HG03575 (cell line): Measurements from ENCODE around the gene TCEANC.
"Not testable (repeated sequence)": the region's sequence is repeated elsewhere in the genome, so short reads cannot be mapped to it uniquely, and the experiment has no call there.

ENCODE experiments used
- ATAC-seq: cut with Tn5 transposase; IDR thresholded peaks from one replicate; pipeline ENCODE4 v1.9.1; 2021; ENCODE audit not compliant: unreplicated experiment, insufficient number of reproducible peaks, low FRiP score; ENCODE audit errors: extremely low read depth

The TCEANC gene, protein sequence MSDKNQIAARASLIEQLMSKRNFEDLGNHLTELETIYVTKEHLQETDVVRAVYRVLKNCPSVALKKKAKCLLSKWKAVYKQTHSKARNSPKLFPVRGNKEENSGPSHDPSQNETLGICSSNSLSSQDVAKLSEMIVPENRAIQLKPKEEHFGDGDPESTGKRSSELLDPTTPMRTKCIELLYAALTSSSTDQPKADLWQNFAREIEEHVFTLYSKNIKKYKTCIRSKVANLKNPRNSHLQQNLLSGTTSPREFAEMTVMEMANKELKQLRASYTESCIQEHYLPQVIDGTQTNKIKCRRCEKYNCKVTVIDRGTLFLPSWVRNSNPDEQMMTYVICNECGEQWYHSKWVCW

DNA sequence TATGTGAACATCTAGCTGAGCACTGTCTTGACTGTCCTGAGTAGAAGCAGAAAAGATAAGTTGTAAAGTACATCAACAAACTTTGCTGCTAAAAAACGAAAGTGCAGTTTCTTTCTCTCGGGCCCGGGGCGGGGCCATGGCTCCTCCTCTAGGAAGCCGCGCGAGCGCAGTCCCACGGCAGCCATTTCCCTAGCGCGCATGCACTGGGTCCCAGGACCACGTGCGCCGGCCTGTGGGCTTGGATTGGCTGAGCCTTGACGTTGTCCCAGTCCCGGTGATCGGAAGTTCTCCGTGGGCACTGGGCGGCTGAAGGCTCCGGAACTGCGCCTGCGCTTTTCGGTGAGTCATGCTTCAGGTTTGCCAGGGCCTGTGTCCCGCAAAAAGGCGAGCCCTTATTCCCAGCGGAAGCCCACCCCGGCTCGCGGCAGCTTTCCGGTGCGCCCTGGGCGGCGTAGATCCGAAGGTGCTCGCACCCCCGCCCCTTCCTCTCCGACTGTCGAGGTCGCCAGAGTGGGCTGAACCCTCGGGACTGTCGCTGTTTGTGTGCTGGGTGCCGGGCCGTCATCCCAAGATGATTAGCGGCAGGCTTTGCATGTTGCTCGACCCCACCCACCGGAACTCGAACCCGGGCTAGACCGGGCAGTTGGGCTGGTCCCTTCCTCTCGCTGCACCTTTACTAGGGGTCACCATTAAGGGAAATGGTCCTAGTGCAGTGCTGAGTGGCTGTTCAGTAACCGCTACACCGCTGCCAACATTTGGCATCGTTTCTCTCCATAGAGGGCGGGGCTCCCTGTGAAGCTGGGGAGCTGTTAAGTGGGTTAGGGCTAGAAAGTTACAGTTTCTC is at the start of gene TCEANC:
TSS of gene TCEANC (plus strand) at position 292 of the 844 bp plus-strand sequence. CDS start 9,368 bp downstream, outside the sequence.
- peak; percentile 77 for ATAC-seq

DNA sequence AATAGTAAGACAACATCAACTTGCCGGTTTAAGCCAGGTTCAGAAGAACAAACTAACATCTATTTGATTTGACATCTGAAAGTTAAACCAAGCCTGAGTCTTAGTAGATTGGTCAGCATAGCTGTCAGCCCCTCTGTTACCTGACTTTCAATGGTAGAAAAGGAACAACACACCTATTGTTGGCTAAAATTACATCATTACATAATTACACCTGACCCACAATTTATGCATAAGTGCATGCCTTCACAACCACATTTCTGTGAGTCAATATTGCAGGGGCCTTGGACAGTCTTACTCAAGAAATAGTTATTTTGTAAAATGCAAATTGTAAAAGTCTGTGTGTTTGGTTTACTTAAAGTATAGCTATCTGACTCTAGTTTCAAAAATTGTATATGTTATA is 47.3 kb upstream of the TCEANC start:
- ATAC-seq, result no peak

DNA sequence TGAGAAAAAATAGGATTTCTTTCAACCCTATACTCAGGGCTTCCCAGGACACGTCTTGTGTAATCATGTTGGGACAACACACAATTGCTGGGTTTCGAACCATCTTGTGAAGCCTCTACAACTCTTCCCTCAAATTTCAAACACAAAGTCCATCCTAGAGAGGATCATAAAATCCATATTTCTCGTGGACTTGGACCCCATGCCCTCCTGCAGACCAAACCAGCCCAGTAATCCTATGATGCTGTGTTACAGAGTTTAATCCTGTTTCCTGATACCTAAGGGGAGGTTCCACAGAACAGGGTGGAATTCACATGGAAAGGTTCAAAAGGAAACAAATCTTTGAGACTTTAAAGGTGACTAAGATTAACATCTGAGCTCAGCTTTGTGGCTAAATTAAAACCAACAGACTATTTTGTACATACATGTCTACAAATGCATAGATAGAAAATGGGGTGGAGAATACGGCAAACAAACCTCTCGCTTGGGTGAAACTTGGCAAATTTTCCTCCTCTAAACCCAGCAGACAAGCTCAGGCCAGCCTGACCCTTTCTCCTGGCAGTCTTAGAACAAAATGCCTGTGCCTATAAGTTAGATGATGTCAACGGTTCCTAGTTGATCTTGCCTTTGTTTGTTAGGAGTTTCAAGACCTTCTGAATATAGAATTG is 45.5 kb upstream of the TCEANC start:
- no peak for ATAC-seq

DNA sequence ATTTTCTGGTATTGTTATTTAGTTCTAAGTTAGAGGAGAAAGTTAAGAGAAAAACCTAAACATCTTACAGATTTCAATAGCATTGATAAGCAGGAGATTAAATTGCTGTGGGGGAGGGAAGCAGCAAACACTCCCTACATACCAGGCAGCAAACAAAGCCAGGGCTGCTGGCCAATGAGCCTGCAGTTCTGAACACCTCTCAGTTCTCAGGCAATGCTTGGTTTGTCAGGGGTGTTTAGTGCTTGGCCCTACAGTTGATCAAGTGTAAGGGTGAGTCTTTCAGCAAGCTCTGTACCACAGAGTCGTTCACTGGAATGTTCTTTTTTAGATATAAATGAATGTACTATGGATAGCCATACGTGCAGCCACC is 45.0 kb upstream of the TCEANC start:
- ATAC-seq, result no peak

DNA sequence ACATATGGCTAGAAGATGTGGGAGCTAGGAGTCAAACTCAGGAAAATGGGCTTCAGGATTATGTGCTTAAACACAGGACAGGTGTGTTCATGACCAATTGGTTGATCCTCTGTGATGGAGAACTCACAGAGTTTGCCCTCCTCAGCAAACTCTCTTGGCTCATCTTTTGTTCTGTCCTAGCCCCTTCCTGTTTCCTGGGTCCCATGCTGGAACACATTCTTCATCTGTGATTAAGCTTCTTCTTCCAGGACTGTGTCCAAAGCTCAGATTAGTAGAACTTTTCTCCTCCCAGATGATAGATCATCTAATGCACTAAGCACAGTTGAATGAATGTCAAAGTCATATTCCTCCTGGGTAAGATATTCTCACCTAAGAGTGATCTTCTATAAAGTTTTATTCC is 38.8 kb upstream of the TCEANC start:
- no peak for ATAC-seq

DNA sequence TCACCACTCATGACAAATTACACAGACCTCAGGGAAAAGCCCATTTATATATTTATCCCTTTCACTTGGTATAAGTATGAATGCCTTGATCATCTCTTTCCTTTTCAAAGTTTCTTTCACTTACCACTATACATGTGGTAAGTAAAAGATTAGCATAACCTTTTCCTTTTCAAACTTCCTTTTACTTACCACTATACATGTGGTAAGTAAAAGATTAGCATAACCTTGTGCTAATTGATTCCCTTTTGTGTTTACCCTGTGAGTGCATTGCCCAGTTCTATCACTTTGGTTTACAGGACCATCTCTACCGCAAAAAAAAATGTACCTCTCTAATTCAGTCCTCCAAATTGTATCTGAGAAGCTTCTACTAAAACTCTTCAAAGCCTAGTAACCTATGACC is 32.7 kb upstream of the TCEANC start:
- no peak for ATAC-seq

DNA sequence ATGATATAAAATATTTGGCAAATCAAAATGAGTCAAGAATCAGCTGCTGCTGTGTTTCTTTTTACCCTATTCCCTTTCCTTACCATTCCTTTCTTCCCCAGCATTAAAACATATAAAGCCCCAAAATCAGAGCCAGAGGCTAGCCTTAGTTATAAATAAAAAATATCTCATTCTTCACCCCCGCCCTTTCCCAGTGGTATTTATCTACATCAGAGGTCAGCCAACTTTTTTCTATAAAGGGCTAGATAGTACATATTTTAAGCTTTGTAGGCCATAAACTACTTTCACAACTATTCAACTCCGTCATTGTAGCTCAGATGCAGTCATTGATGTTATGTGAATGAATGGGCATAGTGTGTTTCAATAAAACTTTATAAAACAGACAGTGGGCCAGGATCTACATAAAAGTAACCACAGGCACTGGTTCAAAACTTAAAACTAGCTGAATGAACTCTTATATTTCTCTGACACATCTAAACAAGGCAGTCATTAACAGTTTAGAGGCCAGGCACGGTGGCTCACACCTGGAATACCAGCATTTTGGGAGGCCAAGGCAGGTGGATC is 30.5 kb upstream of the TCEANC start:
- ATAC-seq, result no peak

DNA sequence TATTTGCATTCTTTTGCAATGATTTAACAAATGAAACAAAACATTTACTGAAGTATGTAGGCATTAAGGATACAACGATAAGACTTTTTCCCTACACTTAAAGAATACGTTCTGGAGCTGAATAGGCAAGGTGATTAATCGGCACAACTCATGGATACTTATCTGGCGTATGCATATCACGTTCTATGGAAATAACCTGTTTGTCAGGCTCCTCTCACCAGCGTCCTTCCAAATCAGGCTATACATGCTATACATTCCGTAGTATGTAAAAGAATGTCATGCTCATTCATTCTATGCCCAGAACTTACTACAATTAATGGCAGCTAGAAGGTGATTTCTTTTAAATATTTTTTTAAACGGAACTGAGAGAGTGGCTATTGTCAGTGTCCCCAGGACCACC is 25.6 kb upstream of the TCEANC start:
- ATAC-seq, result no peak

DNA sequence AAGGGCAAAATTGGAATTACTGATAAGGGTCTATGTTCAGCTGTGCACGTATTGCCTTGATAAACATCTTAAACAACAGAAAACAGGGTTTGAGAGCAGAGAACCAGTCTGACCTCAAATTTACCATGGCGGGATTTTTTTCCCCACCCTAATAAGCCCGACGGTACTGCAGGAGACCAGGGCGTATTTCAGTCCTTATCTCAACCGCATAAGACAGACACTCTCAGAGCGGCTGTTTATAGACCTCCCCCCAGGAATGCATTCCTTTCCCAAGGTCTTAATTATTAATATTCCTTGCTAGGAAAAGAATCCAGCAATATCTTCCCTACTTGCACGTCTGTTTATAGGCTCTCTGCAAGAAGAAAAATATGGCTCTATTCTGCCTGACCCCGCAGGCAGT is 15.7 kb upstream of the TCEANC start:
- ATAC-seq, result not testable (repeated sequence)

DNA sequence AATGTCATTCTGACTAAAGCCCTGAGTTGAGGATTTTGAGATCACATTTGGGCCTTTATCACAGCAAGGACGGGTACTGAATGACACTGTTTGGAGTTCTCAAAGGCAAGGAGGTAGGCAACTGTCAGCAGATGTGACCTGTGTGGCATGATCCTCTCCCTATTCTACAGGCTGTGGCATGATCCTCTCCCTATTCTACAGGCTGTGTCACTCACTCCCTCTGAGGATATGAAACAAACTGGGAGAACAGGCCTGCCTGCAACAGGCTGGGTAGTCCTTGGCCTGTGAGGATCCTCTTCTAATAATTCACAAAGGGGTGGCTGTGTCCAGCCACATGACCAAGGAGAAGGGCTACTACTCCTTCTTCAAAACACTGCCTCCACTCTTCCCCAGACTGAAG is 14.9 kb upstream of the TCEANC start:
- no peak for ATAC-seq

DNA sequence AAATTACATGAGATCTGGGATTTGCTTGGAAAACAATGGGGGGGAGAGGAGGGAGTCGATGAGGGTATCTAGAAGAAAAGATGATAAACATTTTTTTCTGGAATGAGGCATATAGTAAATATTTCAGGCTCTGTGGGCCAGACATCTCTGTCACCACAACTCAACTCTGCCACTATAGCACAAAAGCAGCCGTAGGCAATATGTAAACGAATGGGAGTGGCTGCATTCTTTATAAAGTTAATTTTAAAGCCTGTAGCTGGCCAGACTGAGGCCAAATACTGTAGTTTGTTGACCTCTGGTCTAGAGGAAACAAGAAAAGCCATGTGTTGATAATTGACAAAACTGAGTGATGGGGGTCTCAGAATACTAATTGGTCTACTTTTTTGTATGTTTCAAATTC is 14.1 kb upstream of the TCEANC start:
- no peak for ATAC-seq

DNA sequence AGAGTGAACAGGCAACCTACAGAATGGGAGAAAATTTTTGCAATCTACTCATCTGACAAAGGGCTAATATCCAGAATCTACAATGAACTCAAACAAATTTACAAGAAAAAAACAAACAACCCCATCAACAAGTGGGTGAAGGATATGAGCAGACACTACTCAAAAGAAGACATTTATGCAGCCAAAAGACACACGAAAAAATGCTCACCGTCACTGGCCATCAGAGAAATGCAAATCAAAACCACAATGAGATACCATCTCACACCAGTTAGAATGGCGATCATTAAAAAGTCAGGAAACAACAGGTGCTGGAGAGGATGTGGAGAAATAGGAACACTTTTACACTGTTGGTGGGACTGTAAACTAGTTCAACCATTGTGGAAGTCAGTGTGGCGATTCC is 11.3 kb upstream of the TCEANC start:
- not testable (repeated sequence) for ATAC-seq

DNA sequence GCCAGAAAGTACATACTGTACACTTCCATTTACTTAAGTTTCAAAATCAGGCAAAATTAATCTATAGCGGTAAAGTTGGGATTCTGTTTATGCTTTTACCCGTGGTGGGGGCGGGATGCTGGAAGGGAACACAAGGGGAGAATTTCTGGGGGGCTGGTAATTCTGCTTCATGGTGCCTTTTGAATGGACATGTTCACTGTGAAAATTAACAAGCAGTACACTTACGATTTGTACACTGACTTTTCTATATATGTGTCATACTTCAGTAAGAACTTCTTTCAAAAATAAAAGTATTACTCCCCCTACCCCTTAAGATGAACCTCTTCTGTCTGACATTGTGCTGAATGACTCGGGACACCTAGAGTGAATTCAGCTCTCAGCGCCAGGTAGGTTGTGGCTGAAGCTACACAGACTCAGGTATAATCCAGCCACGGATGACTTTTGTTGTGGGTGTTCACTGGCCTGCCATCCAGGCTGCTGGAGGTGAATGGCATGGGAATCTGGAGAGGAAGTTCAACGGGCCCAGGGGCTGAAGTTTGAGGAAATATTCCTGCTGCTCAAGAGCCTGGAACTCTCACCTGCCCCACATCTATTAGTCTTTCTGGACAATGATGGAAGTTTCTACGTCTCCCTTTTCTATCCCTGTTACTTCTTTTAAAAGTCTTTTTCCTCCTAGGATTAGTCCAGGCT is 7.3 kb upstream of the TCEANC start:
- no peak for ATAC-seq

DNA sequence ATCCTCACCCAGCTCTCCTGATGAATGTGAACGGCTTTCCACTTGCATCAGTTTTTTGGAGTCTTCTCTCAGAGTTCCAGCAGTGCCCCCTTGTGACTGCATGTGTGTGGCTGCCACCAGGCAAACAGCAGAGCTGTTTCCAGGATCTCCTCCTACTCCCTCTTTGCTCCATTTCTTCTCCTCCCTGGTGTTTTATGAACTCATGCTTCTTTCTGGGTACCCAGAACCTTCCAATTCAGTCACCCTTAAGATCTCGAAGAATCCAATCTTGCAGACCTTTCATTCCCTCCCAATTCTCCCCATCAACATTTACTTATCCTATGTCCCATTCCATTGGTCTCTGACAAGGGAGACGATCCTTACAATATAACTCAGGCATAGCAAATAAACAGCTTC is 6.8 kb upstream of the TCEANC start:
- ATAC-seq, result no peak

DNA sequence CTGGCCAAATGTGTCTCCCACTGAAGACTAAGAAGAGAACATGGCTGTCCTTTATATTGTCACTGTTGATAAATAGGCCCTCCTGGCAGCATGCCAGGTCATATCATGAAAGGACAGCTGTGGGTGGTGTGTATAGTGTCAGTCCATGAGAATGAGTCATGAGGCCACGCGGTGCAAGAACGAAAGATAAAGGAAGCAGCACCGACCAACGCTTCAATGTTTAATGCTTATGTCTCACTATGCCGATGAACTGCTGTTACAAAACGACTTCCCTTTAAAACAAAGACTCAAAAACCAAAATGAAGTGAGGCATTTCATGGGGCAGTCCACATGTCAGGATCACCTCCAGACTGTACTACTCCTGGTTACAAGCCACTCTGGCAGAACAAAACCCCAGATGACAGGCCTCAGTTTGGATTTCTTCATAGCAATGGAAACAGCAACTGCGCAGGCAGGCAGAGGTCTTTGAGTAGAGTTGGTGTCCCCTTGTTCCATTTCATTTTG is 5.2 kb upstream of the TCEANC start:
- ATAC-seq, result no peak

DNA sequence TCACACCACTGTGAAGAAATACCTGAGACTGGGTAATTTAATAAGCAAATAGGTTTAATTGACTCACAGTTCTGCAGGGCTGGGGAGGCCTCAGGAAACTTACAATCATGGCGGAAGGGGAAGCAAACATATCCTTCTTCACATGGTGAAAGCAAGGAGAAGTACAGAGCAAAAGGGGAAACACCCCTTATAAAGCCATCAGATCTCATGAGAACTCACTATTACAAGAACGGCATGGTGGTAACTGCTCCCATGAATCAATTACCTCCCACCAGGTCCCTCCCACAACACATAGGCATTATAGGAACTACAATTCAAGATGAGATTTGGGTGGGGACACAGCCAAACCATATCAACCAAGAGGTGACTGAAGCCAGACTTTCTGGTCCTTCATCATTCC is 4.6 kb upstream of the TCEANC start:
- ATAC-seq, result not testable (repeated sequence)

DNA sequence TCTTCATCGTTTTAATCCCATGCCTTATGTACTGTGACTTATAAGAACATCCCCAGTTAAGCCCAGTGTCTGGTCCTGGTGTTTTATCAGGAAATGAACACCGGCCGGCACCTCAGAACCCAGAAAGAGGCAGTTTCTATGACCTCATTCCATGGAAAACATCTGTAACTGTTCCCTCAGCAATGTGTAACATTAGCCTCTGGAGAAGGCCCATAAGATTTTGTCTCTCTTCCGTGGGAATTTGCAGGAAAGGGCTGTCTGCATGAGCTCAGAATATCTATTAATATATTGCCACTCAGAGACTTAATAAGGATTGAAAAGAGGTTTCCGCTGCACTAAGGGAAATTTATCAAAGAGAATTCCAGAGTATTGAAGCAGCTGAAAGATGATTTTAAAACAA is 3.1 kb upstream of the TCEANC start:
- no peak for ATAC-seq

DNA sequence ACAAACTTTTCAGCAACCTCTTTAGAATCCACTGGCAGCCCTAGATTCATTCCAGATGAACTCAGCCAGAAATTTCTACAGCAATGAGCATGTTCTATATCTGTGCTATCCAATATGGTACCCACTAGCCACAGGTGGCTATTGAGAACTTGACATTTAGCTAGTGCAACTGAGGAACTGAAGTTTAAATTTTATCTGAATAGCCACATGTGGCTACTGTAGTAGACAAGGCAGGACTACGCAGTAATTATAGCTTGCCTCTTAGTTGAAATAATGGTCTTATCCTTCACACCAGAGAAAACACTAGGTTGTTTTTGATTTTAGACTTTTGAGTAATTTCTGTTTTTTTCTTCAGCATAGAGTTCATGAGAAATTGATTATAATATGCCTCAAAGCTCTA is 2.6 kb upstream of the TCEANC start:
- ATAC-seq, result no peak

DNA sequence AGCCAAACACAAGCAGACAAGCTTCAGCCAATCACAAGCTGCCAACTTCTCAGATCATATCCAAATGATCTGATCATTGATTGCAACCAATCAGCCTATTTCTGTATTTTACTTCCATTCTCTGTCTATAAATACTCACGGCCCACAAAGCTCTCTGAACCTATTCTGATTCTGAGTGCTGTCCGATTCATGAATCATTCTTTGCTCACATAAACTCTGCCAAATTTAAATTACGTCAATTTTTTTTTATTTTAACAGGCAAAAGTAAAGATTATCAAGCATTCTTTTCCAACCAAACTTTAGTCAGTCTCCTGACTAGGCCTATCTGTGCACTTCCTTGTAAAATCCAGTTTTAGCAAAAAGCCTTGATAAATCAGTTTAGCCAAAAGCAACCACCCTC is 1.8 kb upstream of the TCEANC start:
- no peak for ATAC-seq
